Epithelial cell of proximal tubule (primary cell): ENCODE measurements around the gene NAA50. TPM values are rescaled to one million over a fixed set of nuclear protein-coding genes. Genes with fewer than 3 reads are reported as not detected.

Source experiments
- DNase-seq: peaks from one replicate; pipeline ENCODE4 v3.0.0-alpha.2; 2011; ENCODE audit warnings: low read depth
- H3K4me3 ChIP-seq: 2 replicates; pipeline ENCODE4 v1.5.1; 2011; ENCODE audit warnings: low read depth, mild to moderate bottlenecking, low read length
- total RNA-seq: library from RNA; depleted of rRNA; stranded (reverse); fragments of >200 nt; gene quantifications from 2 replicates; pipeline ENCODE4 v1.2.3, GENCODE V29; 2015
- TF ChIP-seq, protein P1 (sequence below): conservative IDR thresholded peaks from 2 replicates; pipeline ENCODE4 v1.5.1; 2012; ENCODE audit warnings: low read depth, mild to moderate bottlenecking, low read length

Gene NAA50
- total RNA-seq, 1 donor from 2014 or later = 135 TPM

DNA sequence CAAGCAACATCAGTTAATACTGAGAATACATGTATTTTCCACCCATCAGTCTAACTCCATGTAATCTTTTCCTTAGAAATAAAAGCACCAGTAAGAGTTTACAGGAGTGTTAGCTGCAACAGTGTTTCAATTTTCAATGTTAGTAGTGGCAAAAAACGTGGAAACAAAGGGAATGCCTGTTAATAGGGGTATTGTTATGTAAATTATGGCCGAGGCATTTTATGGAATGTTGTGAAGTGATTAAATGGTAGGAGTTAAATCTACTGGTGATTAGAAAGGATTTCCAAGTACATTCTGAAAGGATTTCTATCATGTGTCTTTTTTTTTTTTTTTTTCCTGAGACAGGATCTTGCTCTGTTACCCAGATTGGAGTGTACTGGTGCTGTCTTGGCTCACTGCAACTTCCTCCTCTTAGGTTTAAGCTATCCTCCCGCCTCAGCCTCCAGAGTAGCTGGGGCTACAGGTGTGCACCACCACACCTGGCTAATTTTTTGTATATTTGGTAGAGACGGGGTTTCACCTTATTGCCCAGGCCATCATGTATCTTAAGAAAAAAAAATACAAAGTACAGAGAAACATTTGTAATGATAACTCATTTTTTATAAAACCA is 7.4 kb upstream of the NAA50 start:
- H3K4me3 ChIP-seq = no peak overlapping the region
- TF ChIP-seq, protein P1, sequence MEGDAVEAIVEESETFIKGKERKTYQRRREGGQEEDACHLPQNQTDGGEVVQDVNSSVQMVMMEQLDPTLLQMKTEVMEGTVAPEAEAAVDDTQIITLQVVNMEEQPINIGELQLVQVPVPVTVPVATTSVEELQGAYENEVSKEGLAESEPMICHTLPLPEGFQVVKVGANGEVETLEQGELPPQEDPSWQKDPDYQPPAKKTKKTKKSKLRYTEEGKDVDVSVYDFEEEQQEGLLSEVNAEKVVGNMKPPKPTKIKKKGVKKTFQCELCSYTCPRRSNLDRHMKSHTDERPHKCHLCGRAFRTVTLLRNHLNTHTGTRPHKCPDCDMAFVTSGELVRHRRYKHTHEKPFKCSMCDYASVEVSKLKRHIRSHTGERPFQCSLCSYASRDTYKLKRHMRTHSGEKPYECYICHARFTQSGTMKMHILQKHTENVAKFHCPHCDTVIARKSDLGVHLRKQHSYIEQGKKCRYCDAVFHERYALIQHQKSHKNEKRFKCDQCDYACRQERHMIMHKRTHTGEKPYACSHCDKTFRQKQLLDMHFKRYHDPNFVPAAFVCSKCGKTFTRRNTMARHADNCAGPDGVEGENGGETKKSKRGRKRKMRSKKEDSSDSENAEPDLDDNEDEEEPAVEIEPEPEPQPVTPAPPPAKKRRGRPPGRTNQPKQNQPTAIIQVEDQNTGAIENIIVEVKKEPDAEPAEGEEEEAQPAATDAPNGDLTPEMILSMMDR = no peak

DNA sequence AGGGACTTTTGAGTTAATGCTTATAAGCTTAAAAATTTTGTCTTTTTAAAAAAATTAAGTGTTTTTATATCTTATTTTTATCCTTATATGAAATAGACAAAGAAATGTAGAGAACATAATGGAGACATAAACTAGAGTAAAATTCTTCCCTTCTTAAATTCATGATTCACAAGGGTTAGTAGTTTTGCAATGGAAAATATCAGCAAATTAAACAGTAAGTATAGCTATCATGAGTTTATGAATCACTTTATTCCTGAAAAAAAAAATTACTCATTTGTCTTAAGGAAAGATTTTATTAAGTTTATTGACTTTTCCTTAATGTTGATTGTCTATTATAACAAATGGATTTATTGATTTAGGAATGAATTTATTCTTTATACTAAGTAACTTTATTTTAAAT is 5.1 kb upstream of the NAA50 start:
- TF ChIP-seq, protein P1 = no peak
- no peak overlapping the region for H3K4me3 ChIP-seq
- no peak for DNase-seq

More for the DNA sequence above, 7.4 kb upstream of the NAA50 start:
- no peak for DNase-seq

DNA sequence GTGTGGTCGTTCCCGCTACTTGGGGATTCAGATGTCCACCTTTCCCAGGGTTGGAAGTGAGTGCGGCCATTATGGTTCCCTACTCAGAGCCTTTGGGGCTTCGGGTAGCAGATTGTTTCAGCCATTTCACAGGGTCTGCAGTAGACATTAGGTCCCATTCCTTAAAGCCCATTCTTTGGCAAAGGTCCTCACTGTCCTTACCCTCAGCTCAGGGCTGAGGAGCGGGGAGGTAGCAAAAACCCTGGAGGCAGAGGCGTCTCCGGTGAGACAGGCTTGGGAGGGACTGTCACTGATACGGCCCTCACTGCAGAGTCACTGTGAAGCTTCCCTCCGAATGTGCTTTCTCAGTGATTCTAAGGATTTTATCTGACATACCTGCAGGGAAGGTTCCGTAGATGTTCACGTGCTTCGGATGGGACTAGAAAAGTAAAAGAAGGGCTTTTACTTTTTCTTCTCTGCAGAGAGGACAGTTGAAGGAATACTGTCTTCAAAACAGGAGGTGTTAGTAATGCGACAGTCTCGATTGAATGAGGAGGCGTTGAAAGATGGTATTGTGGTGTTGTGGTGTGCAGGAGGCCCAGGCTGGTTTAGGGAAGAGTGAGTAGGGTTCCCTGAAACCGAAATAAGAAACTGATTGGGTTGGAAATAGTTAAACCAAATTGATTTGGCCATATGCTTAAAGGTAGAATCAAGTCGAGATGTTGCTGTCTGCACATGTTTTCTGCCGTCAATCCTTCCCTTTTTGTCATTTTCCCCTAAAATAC is 1.4 kb upstream of the NAA50 start:
- TF ChIP-seq, protein P1 = no peak
- no peak for DNase-seq
- H3K4me3 ChIP-seq = peak overlapping the region; percentile 98

DNA sequence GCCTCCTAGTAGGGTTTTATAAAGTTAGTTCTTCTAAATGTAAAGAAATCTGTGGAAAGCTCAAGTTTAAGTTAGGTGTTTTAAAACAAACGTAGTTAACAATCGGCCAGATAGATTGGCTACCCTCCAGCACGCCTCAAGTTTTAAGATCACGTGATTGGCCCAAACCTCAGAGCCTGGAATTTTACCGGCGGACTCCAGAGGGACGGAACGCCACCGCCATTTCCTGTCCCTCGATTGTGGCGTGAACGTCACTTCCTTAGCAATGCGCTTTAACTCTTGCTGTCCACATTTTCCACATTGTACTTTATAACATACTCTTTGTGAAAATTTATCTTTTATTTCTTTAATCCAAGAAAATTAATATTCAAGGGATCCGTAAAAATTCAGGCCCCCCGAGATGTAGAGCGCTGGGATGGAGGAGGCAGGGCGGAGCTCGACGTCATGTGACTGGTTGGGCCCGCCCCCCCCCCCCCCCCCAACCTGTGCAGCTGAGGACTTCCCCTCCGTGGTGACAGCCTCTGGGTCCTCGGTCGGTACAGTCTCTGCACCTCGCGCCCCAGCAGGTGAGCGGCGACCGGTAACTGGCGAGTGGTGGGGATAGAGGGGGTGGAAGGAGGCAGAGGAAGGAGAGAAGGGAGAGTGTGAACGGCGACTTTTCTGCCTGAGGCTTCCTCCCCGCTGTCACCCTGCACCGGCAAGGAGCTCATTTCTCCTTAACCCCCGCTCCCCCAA is 666 bp upstream of the NAA50 start, which contains the start of gene ATP6V1A:
Gene ATP6V1A, plus strand, starts transcription at position 488 of the 735 bp plus-strand sequence. CDS start 31,719 bp downstream, outside the sequence.
- TF ChIP-seq, protein P1 = no peak
- peak; percentile 85 for DNase-seq
- peak within 1 kb of the TSS; percentile 98 for H3K4me3 ChIP-seq

DNA sequence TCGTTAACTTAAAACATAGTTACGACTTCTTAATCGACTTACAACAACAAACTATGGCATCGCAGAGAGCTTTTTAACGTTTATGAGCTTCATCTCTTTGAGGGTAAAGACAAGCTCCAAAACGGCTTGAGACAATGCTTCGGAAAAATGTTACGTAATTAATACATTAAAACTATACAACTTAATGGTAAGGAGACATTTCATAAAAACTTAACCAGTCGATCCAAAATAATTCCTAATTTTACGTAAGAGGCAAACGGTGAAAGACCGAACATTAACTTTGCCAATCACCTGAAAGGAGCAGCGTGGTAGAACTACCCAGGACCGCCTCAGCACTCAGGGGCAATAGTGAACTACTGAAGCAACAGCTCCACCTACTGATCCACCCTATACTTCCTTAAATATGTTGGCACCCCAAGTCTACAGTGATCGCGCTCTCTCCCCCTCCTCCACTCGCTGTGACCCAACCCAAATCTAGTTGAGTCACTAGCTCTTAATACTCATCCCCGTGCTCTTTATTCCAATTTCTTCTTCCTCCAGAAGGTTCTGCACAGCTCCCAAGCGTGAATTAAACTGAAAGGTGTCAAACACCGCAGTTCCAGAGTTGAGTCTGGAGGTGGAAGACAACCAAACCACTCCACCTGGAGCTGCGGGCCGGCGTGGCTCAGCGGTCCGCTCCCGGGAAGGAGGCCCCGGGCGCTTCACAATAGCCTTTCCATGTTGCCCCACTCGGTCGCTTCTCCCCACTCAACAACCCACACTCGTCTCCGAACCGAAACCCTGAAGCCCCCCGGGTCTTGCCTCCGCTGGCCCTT is 901 bp downstream of the NAA50 start:
- DNase-seq = peak; percentile 57
- H3K4me3 ChIP-seq = peak overlapping the region; percentile 98
- TF ChIP-seq, protein P1 = peak; percentile 70

DNA sequence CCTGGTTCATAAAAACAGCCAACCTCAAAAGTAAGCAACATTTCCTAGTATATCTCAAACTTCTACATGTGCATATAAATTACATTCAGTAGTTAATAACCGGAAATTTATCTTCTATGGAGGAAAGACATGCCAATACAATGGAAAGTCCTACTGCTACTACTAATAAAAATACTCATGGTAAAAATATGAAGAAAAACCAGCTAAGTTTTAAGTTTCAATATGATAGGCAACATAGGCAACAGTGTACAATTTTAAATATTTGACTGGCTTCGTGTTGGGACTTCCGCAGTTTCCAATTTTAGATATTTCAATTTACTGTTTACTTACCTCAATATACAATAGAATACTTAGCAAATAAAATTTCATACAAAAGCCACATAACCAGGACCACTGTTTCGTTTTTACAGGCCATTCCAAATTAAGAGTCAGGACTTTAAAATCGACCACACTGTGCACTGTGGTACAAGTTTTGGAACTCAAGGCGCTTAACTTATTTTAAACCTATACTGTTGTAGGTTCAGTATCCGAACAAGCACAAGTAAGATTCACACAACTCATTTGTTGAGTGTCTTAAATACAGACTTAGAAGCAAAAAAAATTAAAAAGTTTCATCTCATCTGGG is 2.9 kb downstream of the NAA50 start:
- peak overlapping the region; percentile 98 for H3K4me3 ChIP-seq
- TF ChIP-seq, protein P1 = no peak
- no peak for DNase-seq
